Breast epithelium (tissue), 3 donors: ENCODE measurements around the gene FAM3B.

Experiments
- CTCF ChIP-seq, 3 donors: fragments of 450-650 bp; IDR thresholded peaks; one replicate each; pipeline ENCODE4 v1.5.1; 2016 to 2017; ENCODE audit warnings: antibody characterized with exemption in 3 of 3, mild to moderate bottlenecking in 3 of 3, moderate library complexity in 3 of 3
- POLR2A ChIP-seq: fragments of 450-650 bp; IDR thresholded peaks from one replicate; pipeline ENCODE4 v1.6.1; 2016; ENCODE audit warnings: antibody characterized with exemption, mild to moderate bottlenecking, moderate library complexity
- POLR2AphosphoS5 ChIP-seq, 3 donors: sonication (generic); formaldehyde crosslinking; IDR thresholded peaks; one replicate each; pipeline ENCODE4 v1.6.1; 2017; ENCODE audit warnings: antibody characterized with exemption in 3 of 3

GRCh38 chr21:41374177-41374712 lies 57.6 kb downstream of the FAM3B start:
- no peak for TF ChIP-seq CTCF (IDR thresholded peaks at IDR 0.05)
- no peak for TF ChIP-seq POLR2A
- no peak for TF ChIP-seq POLR2AphosphoS5 (IDR thresholded peaks at IDR 0.05)
